Gastrocnemius medialis (tissue), 4 donors: Measurements from ENCODE around the gene AIF1L. TPM values are rescaled to one million over a fixed set of nuclear protein-coding genes. Genes with fewer than 3 reads are reported as not detected.

Source experiments
- ATAC-seq, 2 donors: fragments of 150-250 bp; one replicate each; pipeline ENCODE4 v1.9.1; 2016
- DNase-seq, 2 donors: peaks; one replicate each; pipeline ENCODE4 v3.0.0-alpha.2; 2019
- H3K27ac ChIP-seq, 4 donors: fragments of 200-600 bp; sonication (generic); 1 replicate in 1 of 4; 2 replicates in 3 of 4; pipeline ENCODE4 v1.5.1; 2016 to 2018; ENCODE audit warnings: mild to moderate bottlenecking in 2 of 4, moderate library complexity in 1 of 4
- H3K27me3 ChIP-seq, 3 donors: fragments of 200-600 bp; sonication (generic) in 2 of 3; 1 replicate in 1 of 3; 2 replicates in 2 of 3; pipeline versions ENCODE4 v1.5.1 to v1.6.0; 2016 to 2019; ENCODE audit warnings: mild to moderate bottlenecking in 1 of 3, moderate library complexity in 1 of 3
- H3K36me3 ChIP-seq, 2 donors: fragments of 200-600 bp; sonication (generic) in 1 of 2; one replicate each; pipeline ENCODE4 v1.5.1; 2017 to 2018
- H3K4me1 ChIP-seq, 2 donors: fragments of 200-600 bp; sonication (generic) in 1 of 2; one replicate each; pipeline ENCODE4 v1.5.1; 2016 to 2017; ENCODE audit warnings: mild to moderate bottlenecking in 2 of 2
- H3K4me3 ChIP-seq, 4 donors: fragments of 200-600 bp; sonication (generic) in 3 of 4; 1 replicate in 1 of 4; 2 replicates in 3 of 4; pipeline ENCODE4 v1.5.1; 2016 to 2019; ENCODE audit warnings: mild to moderate bottlenecking in 2 of 4
- H3K9me3 ChIP-seq, 3 donors: fragments of 200-600 bp; sonication (generic) in 2 of 3; 1 replicate in 1 of 3; 2 replicates in 2 of 3; pipeline ENCODE4 v1.5.1; 2016 to 2019
- POLR2A ChIP-seq, 2 donors: fragments of 450-650 bp; IDR thresholded peaks; one replicate each; pipeline ENCODE4 v1.6.1; 2017; ENCODE audit warnings: antibody characterized with exemption in 2 of 2, mild to moderate bottlenecking in 2 of 2, moderate library complexity in 2 of 2
- in situ Hi-C, 4 donors: fragments of 200-750 bp; cut with MboI; loops; one replicate each; pipeline versions ENCODE4 v1.15.0 to v1.8.0; 2017; ENCODE audit warnings: low sequenced_read_pairs in 4 of 4
- intact Hi-C: fragments of 100-400 bp; cut with DNase I; formaldehyde crosslinking; loops from one replicate; pipeline ENCODE4 v1.15.1; 2023; ENCODE audit warnings: low total_unique reads
- total RNA-seq, 4 donors: library from RNA; depleted of rRNA; stranded (reverse); fragments of >200 nt; gene quantifications; one replicate each; pipeline versions ENCODE4 v1.1.0 to v1.2.3, GENCODE V29; 2016
- TF ChIP-seq, protein P1 (sequence below), 5 experiments: fragments of 450-650 bp in 3 of 5; fragments of 200-600 bp in 2 of 5; sonication (generic) in 2 of 5; IDR thresholded peaks in 4 of 5; conservative IDR thresholded peaks in 1 of 5; 1 replicate in 4 of 5; 2 replicates in 1 of 5; pipeline ENCODE4 v1.5.1; 2016 to 2019; ENCODE audit warnings: antibody characterized with exemption in 5 of 5, mild to moderate bottlenecking in 3 of 5, moderate library complexity in 3 of 5

Gene AIF1L
- total RNA-seq, 4 donors from 2014 or later = 7.5 to 10.6 (median 8.9) TPM

DNA sequence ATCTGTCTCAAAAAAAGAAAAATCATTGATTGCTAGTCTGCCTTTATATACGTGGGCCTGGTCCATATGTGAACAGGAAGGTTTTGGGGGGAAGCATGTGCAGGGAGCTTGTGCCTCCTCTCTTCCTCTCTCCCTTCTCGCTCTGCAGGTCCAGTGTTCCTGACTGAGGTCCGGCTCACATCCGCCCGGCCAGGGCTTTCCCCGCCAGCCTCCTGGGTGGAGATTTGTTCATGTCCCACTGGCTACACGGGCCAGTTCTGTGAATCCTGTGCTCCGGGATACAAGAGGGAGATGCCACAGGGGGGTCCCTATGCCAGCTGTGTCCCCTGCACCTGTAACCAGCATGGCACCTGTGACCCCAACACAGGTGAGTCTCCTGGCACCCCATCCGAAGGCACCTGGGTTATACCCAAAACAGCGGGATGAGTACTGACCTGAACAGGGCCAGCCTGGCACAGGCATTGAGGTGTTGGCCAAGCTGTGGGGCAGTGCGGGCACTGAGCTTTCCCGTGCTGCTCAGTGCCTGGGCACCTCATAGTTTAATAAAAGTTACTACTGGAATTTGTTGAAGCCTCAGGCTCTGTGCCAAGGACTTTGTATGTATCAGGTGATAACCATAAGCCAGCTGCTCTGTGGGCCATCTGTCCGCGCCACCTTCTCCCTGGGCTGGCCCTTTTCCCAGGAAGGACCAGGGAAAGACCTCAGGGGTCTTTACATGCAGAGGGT is 39.4 kb upstream of the AIF1L start:
- Histone ChIP-seq H3K4me3 (no peak overlapping the region), H3K9me3 (no peaks in the 10 kb centered on the region), H3K4me1 (no peaks in the 10 kb centered on the region), H3K27ac (no peak overlapping the region), H3K27me3 (peaks cover 0 to 4% (median under 1%) of the 10 kb centered on the region in 3 donors), H3K36me3 (no peaks in the 10 kb centered on the region)
- intact Hi-C loops (loop anchor here (2.0 kb wide), 1 partner anchor 278 kb away; no protein-coding TSS in a partner anchor), in situ Hi-C loops (no loop called here)
- DNase-seq (no peak), ATAC-seq (no peak)
- no peak for TF ChIP-seq POLR2A (IDR thresholded peaks at IDR 0.05)
- TF ChIP-seq, protein P1, sequence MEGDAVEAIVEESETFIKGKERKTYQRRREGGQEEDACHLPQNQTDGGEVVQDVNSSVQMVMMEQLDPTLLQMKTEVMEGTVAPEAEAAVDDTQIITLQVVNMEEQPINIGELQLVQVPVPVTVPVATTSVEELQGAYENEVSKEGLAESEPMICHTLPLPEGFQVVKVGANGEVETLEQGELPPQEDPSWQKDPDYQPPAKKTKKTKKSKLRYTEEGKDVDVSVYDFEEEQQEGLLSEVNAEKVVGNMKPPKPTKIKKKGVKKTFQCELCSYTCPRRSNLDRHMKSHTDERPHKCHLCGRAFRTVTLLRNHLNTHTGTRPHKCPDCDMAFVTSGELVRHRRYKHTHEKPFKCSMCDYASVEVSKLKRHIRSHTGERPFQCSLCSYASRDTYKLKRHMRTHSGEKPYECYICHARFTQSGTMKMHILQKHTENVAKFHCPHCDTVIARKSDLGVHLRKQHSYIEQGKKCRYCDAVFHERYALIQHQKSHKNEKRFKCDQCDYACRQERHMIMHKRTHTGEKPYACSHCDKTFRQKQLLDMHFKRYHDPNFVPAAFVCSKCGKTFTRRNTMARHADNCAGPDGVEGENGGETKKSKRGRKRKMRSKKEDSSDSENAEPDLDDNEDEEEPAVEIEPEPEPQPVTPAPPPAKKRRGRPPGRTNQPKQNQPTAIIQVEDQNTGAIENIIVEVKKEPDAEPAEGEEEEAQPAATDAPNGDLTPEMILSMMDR (IDR thresholded peaks at IDR 0.05 in 4 of 5, conservative IDR thresholded peaks at IDR 0.05 in 1 of 5) = no peak

DNA sequence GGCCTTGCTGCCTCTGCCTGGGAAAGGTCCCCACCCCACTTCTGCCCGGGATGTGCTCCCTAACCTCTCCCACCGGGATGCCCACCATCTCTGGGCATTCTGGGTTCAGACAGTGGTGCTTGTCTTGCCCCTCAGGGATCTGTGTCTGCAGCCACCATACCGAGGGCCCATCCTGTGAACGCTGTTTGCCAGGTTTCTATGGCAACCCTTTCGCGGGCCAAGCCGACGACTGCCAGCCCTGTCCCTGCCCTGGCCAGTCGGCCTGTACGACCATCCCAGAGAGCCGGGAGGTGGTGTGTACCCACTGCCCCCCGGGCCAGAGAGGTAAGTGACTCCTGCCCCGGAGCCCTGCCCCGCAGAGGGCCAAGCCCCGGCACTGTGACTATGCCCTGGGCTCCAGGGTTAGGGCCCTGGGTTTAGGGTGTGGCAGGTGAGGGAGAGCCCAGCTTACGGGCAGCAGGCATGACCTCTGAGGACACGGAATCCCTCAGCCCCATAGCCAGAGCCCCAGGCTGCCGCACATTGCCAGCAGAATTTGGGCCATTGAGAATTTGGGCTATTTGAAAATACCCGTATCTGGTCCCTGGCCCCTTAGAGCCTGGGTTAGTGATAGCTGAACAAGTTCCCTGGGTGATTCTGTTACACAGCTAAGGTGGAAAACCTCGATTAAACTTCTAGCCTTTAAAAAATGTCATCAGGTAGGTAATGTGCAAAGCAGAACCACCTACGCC is 35.3 kb upstream of the AIF1L start:
- intact Hi-C loops (no loop called here), in situ Hi-C loops (no loop called here)
- no peak for DNase-seq
- H3K4me3 ChIP-seq = no peak overlapping the region
- H3K9me3 ChIP-seq = no peaks in the 10 kb centered on the region
- no peaks in the 10 kb centered on the region for H3K4me1 ChIP-seq
- no peaks in the 10 kb centered on the region for H3K36me3 ChIP-seq
- ATAC-seq = no peak
- peaks cover 0 to 2% (median 0%) of the 10 kb centered on the region in 3 donors for H3K27me3 ChIP-seq
- no peak overlapping the region for H3K27ac ChIP-seq
- no peak for TF ChIP-seq POLR2A (IDR thresholded peaks at IDR 0.05)

DNA sequence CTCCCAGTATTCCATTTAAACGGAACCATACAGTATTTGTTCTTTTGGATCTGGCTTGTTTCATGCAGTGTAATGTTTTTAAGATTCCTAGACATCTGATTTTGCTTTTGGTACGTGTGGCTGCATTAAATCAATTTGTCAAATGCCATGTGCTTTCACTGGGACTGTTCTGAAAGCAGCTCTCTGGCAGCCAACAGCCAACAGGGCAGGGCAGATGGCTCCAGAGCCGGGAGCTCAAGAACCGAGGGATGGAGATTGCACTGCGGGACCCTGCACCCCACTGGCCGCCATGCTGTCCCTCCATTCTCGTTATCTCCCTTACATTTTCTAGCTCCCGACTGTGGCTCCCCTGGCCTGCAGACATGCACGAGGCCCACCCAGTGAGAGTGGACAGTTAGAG is 33.4 kb upstream of the AIF1L start:
- no peak for ATAC-seq
- in situ Hi-C loops = no loop called here
- H3K27me3 ChIP-seq = peaks cover 0 to 7% (median 0%) of the 10 kb centered on the region in 3 donors
- H3K9me3 ChIP-seq = no peaks in the 10 kb centered on the region
- H3K36me3 ChIP-seq = no peaks in the 10 kb centered on the region
- H3K4me3 ChIP-seq = no peak overlapping the region
- TF ChIP-seq, protein P1 (IDR thresholded peaks at IDR 0.05 in 4 of 5, conservative IDR thresholded peaks at IDR 0.05 in 1 of 5) = no peak
- TF ChIP-seq POLR2A (IDR thresholded peaks at IDR 0.05) = no peak
- DNase-seq = no peak
- H3K27ac ChIP-seq = no peak overlapping the region
- H3K4me1 ChIP-seq = no peaks in the 10 kb centered on the region
- intact Hi-C loops = no loop called here

DNA sequence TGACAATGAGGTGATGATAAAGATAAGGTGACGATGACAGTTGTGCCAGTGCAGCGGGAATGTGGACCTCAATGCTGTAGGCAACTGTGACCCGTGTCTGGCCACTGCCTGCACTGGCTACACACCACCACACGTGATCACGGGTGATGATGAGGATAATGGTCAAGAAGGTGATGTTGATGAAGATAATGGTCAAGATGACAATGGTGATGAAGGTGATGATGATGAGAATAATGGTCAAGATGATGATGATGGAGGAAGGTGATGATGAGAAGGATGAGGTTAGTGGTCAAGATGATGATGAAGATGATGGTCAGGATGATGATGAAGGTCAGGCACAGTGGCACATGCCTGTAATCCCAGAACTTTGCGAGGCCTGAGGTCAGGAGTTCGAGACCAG is 30.7 kb upstream of the AIF1L start:
- H3K36me3 ChIP-seq = no peaks in the 10 kb centered on the region
- in situ Hi-C loops (no loop called here), intact Hi-C loops (no loop called here)
- DNase-seq = no peak
- ATAC-seq = no peak
- peaks cover 0 to 7% (median 0%) of the 10 kb centered on the region in 3 donors for H3K27me3 ChIP-seq
- TF ChIP-seq POLR2A (IDR thresholded peaks at IDR 0.05) = no peak
- TF ChIP-seq, protein P1 (IDR thresholded peaks at IDR 0.05 in 4 of 5, conservative IDR thresholded peaks at IDR 0.05 in 1 of 5) = no peak
- H3K9me3 ChIP-seq = no peaks in the 10 kb centered on the region
- no peaks in the 10 kb centered on the region for H3K4me1 ChIP-seq
- no peak overlapping the region for H3K4me3 ChIP-seq
- H3K27ac ChIP-seq = no peak overlapping the region

DNA sequence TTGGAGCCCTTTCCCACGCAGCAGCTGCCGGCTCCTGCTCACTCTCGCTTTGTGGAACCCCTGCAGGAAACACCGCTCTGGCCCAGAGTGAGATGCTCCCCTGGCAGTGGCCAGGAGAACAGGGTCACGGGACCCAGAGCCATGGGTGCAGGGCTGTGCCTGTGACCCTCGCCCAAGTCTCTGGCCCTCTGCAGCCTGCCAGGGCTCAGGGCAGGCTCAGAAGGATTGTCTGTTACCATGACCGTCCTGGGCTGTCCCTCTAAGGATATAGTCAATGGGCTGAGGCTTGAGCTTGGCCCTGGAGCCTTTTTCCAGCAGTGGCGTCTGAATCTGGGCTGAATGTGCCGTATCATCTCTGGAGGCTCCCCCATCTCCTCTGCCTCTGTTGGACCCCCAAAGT is 28.7 kb upstream of the AIF1L start:
- no peaks in the 10 kb centered on the region for H3K36me3 ChIP-seq
- H3K27me3 ChIP-seq = peaks cover 0 to 7% (median 0%) of the 10 kb centered on the region in 3 donors
- TF ChIP-seq, protein P1 (IDR thresholded peaks at IDR 0.05 in 4 of 5, conservative IDR thresholded peaks at IDR 0.05 in 1 of 5) = no peak
- no peak for TF ChIP-seq POLR2A (IDR thresholded peaks at IDR 0.05)
- ATAC-seq (no peak), DNase-seq (no peak)
- no peaks in the 10 kb centered on the region for H3K9me3 ChIP-seq
- in situ Hi-C loops (no loop called here), intact Hi-C loops (no loop called here)
- peaks cover 0 to 4% of the 10 kb centered on the region in 2 donors for H3K4me1 ChIP-seq
- H3K27ac ChIP-seq = no peak overlapping the region
- H3K4me3 ChIP-seq = no peak overlapping the region
